Smooth muscle cell of the pulmonary artery (primary cell): ENCODE results near the gene SPATA12. TPM values are rescaled to one million over a fixed set of nuclear protein-coding genes. Genes with fewer than 3 reads are reported as not detected.

Source experiments
- total RNA-seq: library from RNA; depleted of rRNA; stranded (reverse); fragments of >200 nt; gene quantifications from 2 replicates; pipeline ENCODE4 v1.2.3, GENCODE V29; 2014

SPATA12 gene, protein sequence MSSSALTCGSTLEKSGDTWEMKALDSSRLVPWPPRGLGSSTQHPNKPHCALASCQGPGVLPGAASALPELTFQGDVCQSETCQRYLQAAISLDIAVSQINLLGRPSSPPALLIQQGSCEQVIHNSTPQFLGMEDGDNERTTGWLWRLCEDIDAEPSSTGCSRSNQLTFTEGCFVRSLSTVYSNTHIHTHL
- total RNA-seq = 0.10 TPM in 1 of 2 replicates, not detected in the other

GRCh38 chr3:57060089-57060821, at the start of gene SPATA12:
SPATA12 (plus strand) TSS chr3:57060664; CDS start chr3:57073695, 13,031 bp downstream.

Other genes starting within 250 kb of the SPATA12 start
- 3.4 and 8.3 TPM in 2 replicates for gene IL17RD, start 104.7 kb downstream of the SPATA12 start, total RNA-seq
- gene HESX1, start 139.3 kb downstream of the SPATA12 start, total RNA-seq = 0.17 TPM in 1 of 2 replicates, not detected in the other
- gene APPL1, start 167.1 kb downstream of the SPATA12 start, total RNA-seq = 49.1 and 57.5 TPM in 2 replicates
- not detected in 2 replicates for gene ASB14, start 232.0 kb downstream of the SPATA12 start, total RNA-seq